Neural cell (in vitro differentiated cells): Measurements from ENCODE around the gene USP35. TPM values are rescaled to one million over a fixed set of nuclear protein-coding genes. Genes with fewer than 3 reads are reported as not detected.

ENCODE experiments used
- H2AFZ ChIP-seq: fragments of 200-600, 300-800 bp; sonication (generic), shearing (Covaris generic); 2 replicates; pipeline ENCODE4 v1.6.0; 2014; ENCODE audit warnings: low read depth, mild to moderate bottlenecking, antibody characterized with exemption, low read length, moderate library complexity
- H3F3A ChIP-seq: fragments of 200-600 bp; shearing (Covaris generic); 2 replicates; pipeline ENCODE4 v1.6.1; 2016; ENCODE audit warnings: mild to moderate bottlenecking, moderate library complexity, mixed read lengths, antibody characterized with exemption, low read length; ENCODE audit not compliant: insufficient read depth, poor library complexity, severe bottlenecking
- H3K27ac ChIP-seq: fragments of 200-600, 300-800 bp; sonication (generic), shearing (Covaris generic); 2 replicates; pipeline ENCODE4 v1.5.1; 2014; ENCODE audit warnings: mild to moderate bottlenecking, low read length, moderate library complexity
- H3K27me3 ChIP-seq: fragments of 300-800, 200-600 bp; sonication (generic), shearing (Covaris generic); 2 replicates; pipeline ENCODE4 v1.6.0; 2014; ENCODE audit warnings: mild to moderate bottlenecking, low read depth, low read length, moderate library complexity; ENCODE audit not compliant: insufficient read depth
- H3K36me3 ChIP-seq: fragments of 300-800, 200-600 bp; sonication (generic), shearing (Covaris generic); 2 replicates; pipeline ENCODE4 v1.5.1; 2014; ENCODE audit warnings: mild to moderate bottlenecking, antibody characterized with exemption, low read length, moderate library complexity; ENCODE audit not compliant: insufficient read depth
- H3K4me2 ChIP-seq: fragments of 300-800, 200-600 bp; sonication (generic), shearing (Covaris generic); 2 replicates; pipeline ENCODE4 v1.6.0; 2014; ENCODE audit warnings: mild to moderate bottlenecking, low read length
- H3K4me3 ChIP-seq: fragments of 300-800, 200-600 bp; sonication (generic), shearing (Covaris generic); 2 replicates; pipeline ENCODE4 v1.5.1; 2014; ENCODE audit warnings: mild to moderate bottlenecking, low read length, moderate library complexity
- H3K79me2 ChIP-seq: fragments of 200-600 bp; shearing (Covaris generic); replicated peaks from 2 replicates; pipeline ENCODE4 v1.6.0; 2014; ENCODE audit warnings: mild to moderate bottlenecking, low read length, moderate library complexity; ENCODE audit not compliant: insufficient read depth
- H3K9ac ChIP-seq: fragments of 300-800, 200-600 bp; sonication (generic), shearing (Covaris generic); 2 replicates; pipeline ENCODE4 v1.6.1; 2016; ENCODE audit warnings: mild to moderate bottlenecking, low read length, mixed read lengths
- H3K9me2 ChIP-seq: fragments of 200-600 bp; shearing (Covaris generic); 2 replicates; pipeline ENCODE4 v1.6.1; 2016; ENCODE audit warnings: mild to moderate bottlenecking, low read length, mixed read lengths; ENCODE audit not compliant: insufficient read depth
- H3K9me3 ChIP-seq: fragments of 200-600, 300-800 bp; sonication (generic), shearing (Covaris generic); 2 replicates; pipeline ENCODE4 v1.6.1; 2016; ENCODE audit warnings: mild to moderate bottlenecking, mixed run types, low read length, moderate library complexity, mixed read lengths
- H4K20me1 ChIP-seq: fragments of 200-600 bp; shearing (Covaris generic); 2 replicates; pipeline ENCODE4 v1.6.1; 2016; ENCODE audit warnings: mild to moderate bottlenecking, mixed run types; ENCODE audit not compliant: insufficient read depth
- EP300 ChIP-seq: fragments of 450-650 bp; conservative IDR thresholded peaks from 2 replicates; pipeline ENCODE4 v1.6.1; 2014; ENCODE audit warnings: antibody characterized with exemption, mild to moderate bottlenecking, moderate library complexity; ENCODE audit not compliant: poor library complexity, severe bottlenecking
- EZH2 ChIP-seq: fragments of 200-600, 300-800 bp; shearing (Covaris generic), sonication (generic); IDR thresholded peaks from 2 replicates; pipeline ENCODE4 v1.6.1; 2014; ENCODE audit warnings: antibody characterized with exemption, low read length, borderline replicate concordance, mild to moderate bottlenecking; ENCODE audit not compliant: insufficient read depth, poor library complexity, severe bottlenecking
- MXI1 ChIP-seq: fragments of 450-650 bp; conservative IDR thresholded peaks from 2 replicates; pipeline ENCODE4 v1.6.1; 2014; ENCODE audit warnings: antibody characterized with exemption, mild to moderate bottlenecking; ENCODE audit not compliant: poor library complexity, severe bottlenecking
- POLR2AphosphoS5 ChIP-seq: IDR thresholded peaks from 2 replicates; pipeline ENCODE4 v1.6.1; 2012
- RAD21 ChIP-seq: fragments of 450-650 bp; conservative IDR thresholded peaks from 2 replicates; pipeline ENCODE4 v1.6.1; 2014; ENCODE audit warnings: antibody characterized with exemption, mild to moderate bottlenecking, moderate library complexity
- SMC3 ChIP-seq: fragments of 450-650 bp; conservative IDR thresholded peaks from 2 replicates; pipeline ENCODE4 v1.6.1; 2014; ENCODE audit warnings: antibody characterized with exemption, mild to moderate bottlenecking, moderate library complexity; ENCODE audit not compliant: poor library complexity
- TAF1 ChIP-seq: IDR thresholded peaks from 2 replicates; pipeline ENCODE4 v1.6.1; 2012; ENCODE audit warnings: low read depth
- polyA plus RNA-seq: library from polyadenylated mRNA; depleted of rRNA; stranded (reverse); fragments of >200 nt; gene quantifications from 2 replicates; pipeline ENCODE4 v1.2.3, GENCODE V29; 2014
- TF ChIP-seq, protein P1 (sequence below): fragments of 450-650 bp; IDR thresholded peaks from 2 replicates; pipeline ENCODE4 v1.5.1; 2014; ENCODE audit warnings: antibody characterized with exemption, mild to moderate bottlenecking, moderate library complexity; ENCODE audit not compliant: poor library complexity, severe bottlenecking
- TF ChIP-seq, protein P2 (sequence below): IDR thresholded peaks from 2 replicates; pipeline ENCODE4 v1.6.1; 2012; ENCODE audit warnings: borderline replicate concordance

The USP35 gene
- polyA plus RNA-seq, 1 donor from 2014 or later: 12.9 TPM

DNA sequence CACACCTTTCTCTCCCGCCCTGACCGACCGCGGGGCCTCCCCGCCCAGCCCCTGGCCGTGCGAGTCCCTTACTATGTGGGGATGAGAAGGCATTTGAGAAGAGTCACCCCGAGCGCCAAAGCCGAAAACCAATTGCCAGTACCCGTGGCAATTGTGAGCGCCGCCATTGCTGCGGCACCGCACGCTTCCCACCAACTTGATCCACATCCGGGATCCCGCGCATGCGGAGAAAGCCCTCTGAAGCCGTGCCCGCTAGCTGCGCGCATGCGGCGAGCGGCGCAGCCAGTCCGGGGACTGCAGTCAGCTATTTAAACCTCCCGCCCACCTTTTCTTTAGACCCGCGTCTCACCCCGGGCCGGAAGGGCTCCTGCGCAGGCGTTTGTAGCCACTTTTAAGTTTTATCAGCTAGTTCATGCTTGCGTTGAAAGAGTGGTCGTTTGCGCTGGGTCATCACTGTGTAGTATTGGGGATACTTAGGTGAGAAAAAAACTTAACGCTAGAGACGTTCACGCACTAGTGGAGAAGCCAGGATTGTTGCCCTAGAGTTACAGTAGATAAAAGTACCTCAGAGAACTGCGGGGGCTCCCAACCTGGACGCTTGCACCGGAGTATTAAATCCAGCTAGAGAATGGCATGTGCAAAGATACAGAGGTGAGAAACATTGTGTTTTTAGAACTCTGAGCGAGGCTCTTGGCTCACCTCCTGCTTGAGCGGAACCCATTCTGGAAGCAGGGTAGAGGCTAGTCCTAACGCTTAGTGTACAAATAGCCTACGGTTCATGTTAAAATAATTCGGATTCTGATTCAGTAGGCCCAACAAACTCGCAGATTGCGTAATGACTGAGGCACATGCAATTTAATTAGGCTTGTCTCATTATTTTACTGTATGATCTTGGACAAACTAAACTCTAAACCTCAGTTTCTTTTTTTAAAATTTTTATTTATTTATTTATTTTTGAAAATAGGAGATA, 49.0 kb upstream of the USP35 start, which contains the start of gene ALG8:
ALG8 (minus strand) TSS at position 205 of the 970 bp plus-strand sequence; CDS start at position 167, 38 bp downstream.
- no peaks in the 10 kb centered on the region for H3K36me3 ChIP-seq
- H3K27me3 ChIP-seq: no peaks in the 10 kb centered on the region
- H3K9me3 ChIP-seq: no peaks in the 10 kb centered on the region
- H3K4me3 ChIP-seq: peak within 1 kb of the TSS; percentile 90
- H3K4me2 ChIP-seq: peak within 1 kb of the TSS; percentile 99
- H3K27ac ChIP-seq: no peak within 1 kb of the TSS
- TF ChIP-seq EZH2: no peak
- peak; percentile 47 for TF ChIP-seq RAD21
- peak; percentile 52 for TF ChIP-seq SMC3
- no peak for TF ChIP-seq TAF1
- TF ChIP-seq, protein P1, sequence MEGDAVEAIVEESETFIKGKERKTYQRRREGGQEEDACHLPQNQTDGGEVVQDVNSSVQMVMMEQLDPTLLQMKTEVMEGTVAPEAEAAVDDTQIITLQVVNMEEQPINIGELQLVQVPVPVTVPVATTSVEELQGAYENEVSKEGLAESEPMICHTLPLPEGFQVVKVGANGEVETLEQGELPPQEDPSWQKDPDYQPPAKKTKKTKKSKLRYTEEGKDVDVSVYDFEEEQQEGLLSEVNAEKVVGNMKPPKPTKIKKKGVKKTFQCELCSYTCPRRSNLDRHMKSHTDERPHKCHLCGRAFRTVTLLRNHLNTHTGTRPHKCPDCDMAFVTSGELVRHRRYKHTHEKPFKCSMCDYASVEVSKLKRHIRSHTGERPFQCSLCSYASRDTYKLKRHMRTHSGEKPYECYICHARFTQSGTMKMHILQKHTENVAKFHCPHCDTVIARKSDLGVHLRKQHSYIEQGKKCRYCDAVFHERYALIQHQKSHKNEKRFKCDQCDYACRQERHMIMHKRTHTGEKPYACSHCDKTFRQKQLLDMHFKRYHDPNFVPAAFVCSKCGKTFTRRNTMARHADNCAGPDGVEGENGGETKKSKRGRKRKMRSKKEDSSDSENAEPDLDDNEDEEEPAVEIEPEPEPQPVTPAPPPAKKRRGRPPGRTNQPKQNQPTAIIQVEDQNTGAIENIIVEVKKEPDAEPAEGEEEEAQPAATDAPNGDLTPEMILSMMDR: peak; percentile 3
- TF ChIP-seq, protein P2, sequence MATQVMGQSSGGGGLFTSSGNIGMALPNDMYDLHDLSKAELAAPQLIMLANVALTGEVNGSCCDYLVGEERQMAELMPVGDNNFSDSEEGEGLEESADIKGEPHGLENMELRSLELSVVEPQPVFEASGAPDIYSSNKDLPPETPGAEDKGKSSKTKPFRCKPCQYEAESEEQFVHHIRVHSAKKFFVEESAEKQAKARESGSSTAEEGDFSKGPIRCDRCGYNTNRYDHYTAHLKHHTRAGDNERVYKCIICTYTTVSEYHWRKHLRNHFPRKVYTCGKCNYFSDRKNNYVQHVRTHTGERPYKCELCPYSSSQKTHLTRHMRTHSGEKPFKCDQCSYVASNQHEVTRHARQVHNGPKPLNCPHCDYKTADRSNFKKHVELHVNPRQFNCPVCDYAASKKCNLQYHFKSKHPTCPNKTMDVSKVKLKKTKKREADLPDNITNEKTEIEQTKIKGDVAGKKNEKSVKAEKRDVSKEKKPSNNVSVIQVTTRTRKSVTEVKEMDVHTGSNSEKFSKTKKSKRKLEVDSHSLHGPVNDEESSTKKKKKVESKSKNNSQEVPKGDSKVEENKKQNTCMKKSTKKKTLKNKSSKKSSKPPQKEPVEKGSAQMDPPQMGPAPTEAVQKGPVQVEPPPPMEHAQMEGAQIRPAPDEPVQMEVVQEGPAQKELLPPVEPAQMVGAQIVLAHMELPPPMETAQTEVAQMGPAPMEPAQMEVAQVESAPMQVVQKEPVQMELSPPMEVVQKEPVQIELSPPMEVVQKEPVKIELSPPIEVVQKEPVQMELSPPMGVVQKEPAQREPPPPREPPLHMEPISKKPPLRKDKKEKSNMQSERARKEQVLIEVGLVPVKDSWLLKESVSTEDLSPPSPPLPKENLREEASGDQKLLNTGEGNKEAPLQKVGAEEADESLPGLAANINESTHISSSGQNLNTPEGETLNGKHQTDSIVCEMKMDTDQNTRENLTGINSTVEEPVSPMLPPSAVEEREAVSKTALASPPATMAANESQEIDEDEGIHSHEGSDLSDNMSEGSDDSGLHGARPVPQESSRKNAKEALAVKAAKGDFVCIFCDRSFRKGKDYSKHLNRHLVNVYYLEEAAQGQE: no peak
- peak; percentile 67 for TF ChIP-seq POLR2AphosphoS5
- no peak for TF ChIP-seq EP300
- TF ChIP-seq MXI1: peak; percentile 100
- peak within 1 kb of the TSS; percentile 81 for H2AFZ ChIP-seq
- no peaks in the 10 kb centered on the region for H3F3A ChIP-seq
- no peaks in the 10 kb centered on the region for H3K9me2 ChIP-seq
- H3K9ac ChIP-seq: peak within 1 kb of the TSS; percentile 61
- H4K20me1 ChIP-seq: no peaks in the 10 kb centered on the region
- H3K79me2 ChIP-seq: peaks cover 8% of the 10 kb centered on the region

DNA sequence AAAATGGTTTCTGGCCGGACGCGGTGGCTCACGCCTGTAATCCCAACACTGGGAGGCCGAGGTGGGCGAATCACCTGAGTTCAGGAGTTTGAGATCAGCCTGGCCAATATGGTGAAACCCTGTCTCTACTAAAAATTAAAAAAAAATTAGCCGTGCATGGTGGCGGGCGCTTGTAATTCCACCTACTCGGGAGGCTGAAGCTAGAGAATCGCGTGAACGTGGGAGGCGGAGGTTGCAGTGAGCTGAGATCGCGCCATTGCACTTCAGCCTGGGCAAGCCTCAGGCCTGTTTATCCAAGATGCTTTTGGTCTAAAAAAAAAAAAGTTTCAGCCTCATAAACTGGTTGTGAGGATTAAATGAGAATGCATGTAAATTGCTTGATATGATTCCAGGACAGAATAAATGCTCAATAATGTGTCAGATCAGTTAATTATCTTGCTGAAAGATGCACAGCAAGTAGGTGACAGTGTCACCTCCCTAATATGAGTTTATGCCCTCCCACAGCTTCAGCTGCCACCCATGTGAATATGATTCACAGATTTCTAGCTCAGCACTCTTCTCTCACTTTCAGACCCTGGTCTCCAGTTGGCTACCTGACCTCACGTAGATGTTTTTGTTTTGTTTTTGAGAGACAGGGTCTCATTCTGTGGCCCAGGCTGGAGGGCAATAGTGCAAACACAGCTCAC, 48.2 kb upstream of the USP35 start:
- no peak overlapping the region for H3K4me3 ChIP-seq

More for the DNA sequence above, 48.2 kb upstream of the USP35 start:
- Histone ChIP-seq H3K9me3 (no peaks in the 10 kb centered on the region), H3K79me2 (peaks cover 8% of the 10 kb centered on the region), H3K36me3 (no peaks in the 10 kb centered on the region), H3K4me2 (no peak overlapping the region), H3F3A (no peaks in the 10 kb centered on the region), H3K9ac (no peak overlapping the region), H4K20me1 (no peaks in the 10 kb centered on the region), H2AFZ (no peak overlapping the region), H3K9me2 (no peaks in the 10 kb centered on the region), H3K27me3 (no peaks in the 10 kb centered on the region), H3K27ac (no peak overlapping the region)
- TF ChIP-seq, protein P1: no peak
- TF ChIP-seq, protein P2: no peak
- TF ChIP-seq SMC3 (no peak), MXI1 (no peak), POLR2AphosphoS5 (no peak), EZH2 (no peak), RAD21 (no peak), EP300 (no peak), TAF1 (no peak)
